ENCODE measurements around the gene RGPD8.
"Not testable (repeated sequence)": the region's sequence is repeated elsewhere in the genome, so short reads cannot be mapped to it uniquely, and the experiment has no call there.

DNA sequence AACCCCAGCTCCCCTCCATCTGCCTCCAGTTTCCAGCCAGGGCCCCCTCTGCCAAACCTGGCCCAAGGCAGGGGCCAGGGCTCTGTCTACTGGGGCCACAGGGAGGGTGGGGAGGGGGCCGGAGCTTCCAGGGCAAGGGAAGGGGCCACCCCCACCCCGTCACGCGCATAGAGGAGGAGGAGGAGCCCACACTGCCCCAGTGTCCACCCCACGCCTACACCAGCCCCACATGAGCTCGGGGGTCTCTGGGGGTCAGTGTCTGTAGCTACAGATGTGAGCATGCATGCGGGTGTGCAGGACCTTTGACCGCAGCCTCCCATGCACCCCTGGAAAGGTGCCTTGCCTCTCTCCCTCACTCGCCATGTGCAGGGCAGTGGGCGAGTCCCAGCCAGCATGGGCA, 3.5 kb upstream of the RGPD8 start:
- TF ChIP-seq CTCF (conservative IDR thresholded peaks at IDR 0.05; ENCODE audit: low read depth, low read length); EZH2phosphoT487 (IDR thresholded peaks at IDR 0.05; ENCODE audit: borderline replicate concordance, low read length); EZH2 (IDR thresholded peaks at IDR 0.05; ENCODE audit: low read length, unreplicated experiment): not testable (repeated sequence)

All from PC-3 (cell line).